Dendritic cell treated with granulocyte-macrophage colony-stimulating factor and Interleukin-4, amounts not matched to agents 40 ng/mL and 50 ng/mL, for 4 days (primary cell): ENCODE results near the gene CENATAC.
A peak's percentile ranks its signal among the peaks of the same experiment; 100 is the strongest.
"Not testable (repeated sequence)": the region's sequence is repeated elsewhere in the genome, so short reads cannot be mapped to it uniquely, and the experiment has no call there.

Source experiments
- H3K27ac Mint-ChIP-seq: one replicate; pipeline ENCODE4 v1.8.0; 2022; ENCODE audit warnings: mild to moderate bottlenecking, mixed read lengths
- H3K27me3 Mint-ChIP-seq: one replicate; pipeline ENCODE4 v1.8.0; 2022; ENCODE audit warnings: mild to moderate bottlenecking, mixed read lengths
- H3K36me3 Mint-ChIP-seq: one replicate; pipeline ENCODE4 v1.8.0; 2022; ENCODE audit warnings: low read depth, mixed read lengths
- H3K4me1 Mint-ChIP-seq: one replicate; pipeline ENCODE4 v1.8.0; 2022; ENCODE audit warnings: low read depth, mixed read lengths
- H3K4me3 Mint-ChIP-seq: one replicate; pipeline ENCODE4 v1.8.0; 2022; ENCODE audit warnings: mild to moderate bottlenecking, moderate library complexity, mixed read lengths
- H3K9me3 Mint-ChIP-seq: one replicate; pipeline ENCODE4 v1.8.0; 2022; ENCODE audit warnings: mixed read lengths
- intact Hi-C: fragments of 100-400 bp; cut with micrococcal nuclease; formaldehyde crosslinking; loops from one replicate; pipeline ENCODE4 v1.15.0; 2022

Gene CENATAC

GRCh38 chr11:119012629-119013170, 14.8 kb downstream of the CENATAC start:
- no peak overlapping the region for H3K27ac Mint-ChIP-seq
- no peaks in the 10 kb centered on the region for H3K9me3 Mint-ChIP-seq
- H3K27me3 Mint-ChIP-seq, result no peaks in the 10 kb centered on the region
- peaks cover 97% of the 10 kb centered on the region for H3K36me3 Mint-ChIP-seq
- peaks cover 16% of the 10 kb centered on the region for H3K4me1 Mint-ChIP-seq
- intact Hi-C loops, result no loop called here
- H3K4me3 Mint-ChIP-seq, result no peak overlapping the region

GRCh38 chr11:119014209-119014924, 16.4 kb downstream of the CENATAC start:
- intact Hi-C loops, result no loop called here

GRCh38 chr11:119015054-119015611, 17.2 kb downstream of the CENATAC start:
- Mint-ChIP-seq H3K36me3 (peaks cover 93% of the 10 kb centered on the region), H3K4me1 (peaks cover 20% of the 10 kb centered on the region), H3K9me3 (no peaks in the 10 kb centered on the region), H3K4me3 (no peak overlapping the region), H3K27ac (no peak overlapping the region), H3K27me3 (no peaks in the 10 kb centered on the region)
- intact Hi-C loops, result no loop called here

More at GRCh38 chr11:119014209-119014924, 16.4 kb downstream of the CENATAC start:
- H3K36me3 Mint-ChIP-seq, result peaks cover 97% of the 10 kb centered on the region
- no peaks in the 10 kb centered on the region for H3K9me3 Mint-ChIP-seq
- no peak overlapping the region for H3K27ac Mint-ChIP-seq
- peaks cover 16% of the 10 kb centered on the region for H3K4me1 Mint-ChIP-seq
- H3K27me3 Mint-ChIP-seq, result no peaks in the 10 kb centered on the region
- no peak overlapping the region for H3K4me3 Mint-ChIP-seq

GRCh38 chr11:119016216-119017009, 18.5 kb downstream of the CENATAC start:
- Mint-ChIP-seq H3K27ac (peak overlapping the region; percentile 99), H3K4me1 (peaks cover 25% of the 10 kb centered on the region), H3K4me3 (no peak overlapping the region), H3K9me3 (no peaks in the 10 kb centered on the region), H3K36me3 (peaks cover 93% of the 10 kb centered on the region), H3K27me3 (no peaks in the 10 kb centered on the region)
- intact Hi-C loops, result no loop called here

- H3K27me3 Mint-ChIP-seq, H3K9me3 Mint-ChIP-seq, intact Hi-C loops: not testable (repeated sequence)
- Mint-ChIP-seq H3K4me3 (peak overlapping the region; percentile 98), H3K36me3 (peaks cover 93% of the 10 kb centered on the region), H3K4me1 (peaks cover 27% of the 10 kb centered on the region), H3K27ac (peak overlapping the region; percentile 99)
Observed at GRCh38 chr11:119017377-119017776, 19.4 kb downstream of the CENATAC start.

GRCh38 chr11:119018074-119018938, 20.4 kb downstream of the CENATAC start, which contains the start of the genes RPS25 and TRAPPC4:
RPS25 (minus strand) TSS chr11:119018343; CDS start chr11:119018284, 59 bp downstream.
TRAPPC4 (plus strand) TSS chr11:119018766; CDS start chr11:119018796, 30 bp downstream.
- Mint-ChIP-seq H3K27me3 (no peaks in the 10 kb centered on the region), H3K27ac (peak within 1 kb of the TSS; percentile 99), H3K4me1 (peaks cover 31% of the 10 kb centered on the region), H3K9me3 (no peaks in the 10 kb centered on the region), H3K36me3 (peaks cover 93% of the 10 kb centered on the region), H3K4me3 (peak within 1 kb of the TSS; percentile 98)
- intact Hi-C loops, result loop anchor here (1.0 to 2.0 kb wide), 3 partner anchors 12 to 84 kb away; partner anchors contain the start of genes CENATAC and SLC37A4

- no peaks in the 10 kb centered on the region for H3K27me3 Mint-ChIP-seq
- H3K4me1 Mint-ChIP-seq, result peaks cover 36% of the 10 kb centered on the region
- intact Hi-C loops, result loop anchor here (2.0 kb wide), 1 partner anchor 83 kb away; no protein-coding TSS in a partner anchor
- H3K36me3 Mint-ChIP-seq, result peaks cover 93% of the 10 kb centered on the region
- H3K27ac Mint-ChIP-seq, result peak overlapping the region; percentile 99
- no peaks in the 10 kb centered on the region for H3K9me3 Mint-ChIP-seq
- peak overlapping the region; percentile 98 for H3K4me3 Mint-ChIP-seq
Observed at GRCh38 chr11:119019996-119020395, 22.1 kb downstream of the CENATAC start.

GRCh38 chr11:119021631-119022030, 23.7 kb downstream of the CENATAC start:
- Mint-ChIP-seq H3K27ac (peak overlapping the region; percentile 3), H3K27me3 (no peaks in the 10 kb centered on the region), H3K4me3 (no peak overlapping the region), H3K4me1 (peaks cover 21% of the 10 kb centered on the region), H3K36me3 (peaks cover 93% of the 10 kb centered on the region), H3K9me3 (no peaks in the 10 kb centered on the region)
- intact Hi-C loops, result no loop called here

- intact Hi-C loops, result no loop called here
- Mint-ChIP-seq H3K36me3 (peaks cover 96% of the 10 kb centered on the region), H3K4me1 (peaks cover 39% of the 10 kb centered on the region), H3K4me3 (no peak overlapping the region), H3K9me3 (no peaks in the 10 kb centered on the region), H3K27ac (no peak overlapping the region), H3K27me3 (no peaks in the 10 kb centered on the region)
Observed at GRCh38 chr11:119023741-119024140, 25.8 kb downstream of the CENATAC start.

- Mint-ChIP-seq H3K9me3 (no peaks in the 10 kb centered on the region), H3K4me1 (peaks cover 48% of the 10 kb centered on the region), H3K4me3 (no peak overlapping the region), H3K27me3 (no peaks in the 10 kb centered on the region), H3K27ac (peak overlapping the region; percentile 16), H3K36me3 (peaks cover 95% of the 10 kb centered on the region)
- intact Hi-C loops, result no loop called here
Observed at GRCh38 chr11:119024430-119025098, 26.6 kb downstream of the CENATAC start.

GRCh38 chr11:119025099-119025473, 27.1 kb downstream of the CENATAC start:
- Mint-ChIP-seq H3K36me3 (peaks cover 91% of the 10 kb centered on the region), H3K4me1 (peaks cover 50% of the 10 kb centered on the region), H3K4me3 (no peak overlapping the region), H3K27ac (no peak overlapping the region), H3K27me3 (no peaks in the 10 kb centered on the region), H3K9me3 (no peaks in the 10 kb centered on the region)
- intact Hi-C loops, result no loop called here

- H3K27ac Mint-ChIP-seq, result no peak overlapping the region
- H3K4me1 Mint-ChIP-seq, result peaks cover 46% of the 10 kb centered on the region
- no peak overlapping the region for H3K4me3 Mint-ChIP-seq
- peaks cover 90% of the 10 kb centered on the region for H3K36me3 Mint-ChIP-seq
- intact Hi-C loops, result no loop called here
- no peaks in the 10 kb centered on the region for H3K27me3 Mint-ChIP-seq
- no peaks in the 10 kb centered on the region for H3K9me3 Mint-ChIP-seq
Observed at GRCh38 chr11:119025541-119025940, 27.6 kb downstream of the CENATAC start.
